Measurements from ENCODE around the gene BRSK2. TPM values are rescaled to one million over a fixed set of nuclear protein-coding genes. Genes with fewer than 3 reads are reported as not detected.
"Not testable (repeated sequence)": the region's sequence is repeated elsewhere in the genome, so short reads cannot be mapped to it uniquely, and the experiment has no call there.

The BRSK2 gene
- total RNA-seq, 3 donors from 2014 or later: 0.58 to 4.3 (median 0.60) TPM

DNA sequence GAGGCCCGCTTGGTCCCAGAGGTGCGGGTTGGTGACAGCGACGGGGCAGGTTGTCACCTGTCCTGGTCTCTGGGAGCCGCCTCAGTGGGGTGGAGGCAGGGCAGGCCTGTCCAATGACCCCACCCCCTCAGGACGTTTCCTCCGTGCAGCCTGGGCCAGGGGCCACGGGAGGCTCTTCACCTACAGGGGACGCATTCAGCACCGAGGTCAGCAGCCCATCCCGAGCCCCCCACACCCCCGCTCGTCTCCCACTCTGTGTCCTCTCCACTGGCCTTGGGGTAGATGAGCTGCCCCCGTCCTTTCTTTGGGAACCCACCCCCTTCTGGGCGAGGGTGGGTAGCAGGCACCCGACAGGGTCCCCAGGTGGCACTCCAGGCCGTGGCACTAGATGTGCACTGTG lies 35.7 kb downstream of the BRSK2 start:
- peaks cover 2% of the 10 kb centered on the region for H3K4me1 ChIP-seq (ENCODE audit: low read depth)
- intact Hi-C loops (cut with DNase I, micrococcal nuclease): no loop called here
- TF ChIP-seq, protein P1, sequence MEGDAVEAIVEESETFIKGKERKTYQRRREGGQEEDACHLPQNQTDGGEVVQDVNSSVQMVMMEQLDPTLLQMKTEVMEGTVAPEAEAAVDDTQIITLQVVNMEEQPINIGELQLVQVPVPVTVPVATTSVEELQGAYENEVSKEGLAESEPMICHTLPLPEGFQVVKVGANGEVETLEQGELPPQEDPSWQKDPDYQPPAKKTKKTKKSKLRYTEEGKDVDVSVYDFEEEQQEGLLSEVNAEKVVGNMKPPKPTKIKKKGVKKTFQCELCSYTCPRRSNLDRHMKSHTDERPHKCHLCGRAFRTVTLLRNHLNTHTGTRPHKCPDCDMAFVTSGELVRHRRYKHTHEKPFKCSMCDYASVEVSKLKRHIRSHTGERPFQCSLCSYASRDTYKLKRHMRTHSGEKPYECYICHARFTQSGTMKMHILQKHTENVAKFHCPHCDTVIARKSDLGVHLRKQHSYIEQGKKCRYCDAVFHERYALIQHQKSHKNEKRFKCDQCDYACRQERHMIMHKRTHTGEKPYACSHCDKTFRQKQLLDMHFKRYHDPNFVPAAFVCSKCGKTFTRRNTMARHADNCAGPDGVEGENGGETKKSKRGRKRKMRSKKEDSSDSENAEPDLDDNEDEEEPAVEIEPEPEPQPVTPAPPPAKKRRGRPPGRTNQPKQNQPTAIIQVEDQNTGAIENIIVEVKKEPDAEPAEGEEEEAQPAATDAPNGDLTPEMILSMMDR (IDR thresholded peaks at IDR 0.05): no peak
- no peaks in the 10 kb centered on the region for H3K36me3 ChIP-seq (ENCODE audit: low read depth)
- no peaks in the 10 kb centered on the region for H3K9me3 ChIP-seq
- no peak for ATAC-seq
- H3K4me3 ChIP-seq: no peak overlapping the region
- DNase-seq: no peak

DNA sequence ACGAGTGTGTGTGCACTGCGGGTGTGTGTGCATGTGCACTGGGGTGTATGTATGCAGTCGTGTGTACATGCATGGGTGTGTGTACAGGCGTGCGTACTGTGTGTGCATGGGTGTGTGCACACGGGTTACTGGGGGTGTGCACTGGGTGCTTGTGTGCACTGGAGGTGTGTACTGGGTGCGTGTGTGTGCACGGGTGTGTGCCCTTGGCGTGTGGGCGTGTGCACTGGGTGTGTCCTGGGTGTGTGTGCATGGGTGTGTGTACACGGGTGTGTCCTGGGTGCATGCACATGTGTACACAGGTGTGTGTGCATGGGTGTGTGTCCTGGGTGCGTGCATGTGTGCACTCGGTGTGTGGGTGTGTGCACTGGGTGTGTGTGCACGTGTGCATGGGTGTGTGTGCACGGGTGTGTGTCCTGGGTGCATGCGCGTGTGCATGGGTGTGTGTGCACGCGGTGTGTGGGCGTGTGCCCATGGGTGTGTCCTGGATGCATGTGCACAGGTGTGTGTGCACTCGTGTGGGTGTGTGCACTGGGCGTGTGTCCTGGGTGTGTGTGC lies 39.1 kb downstream of the BRSK2 start:
- TF ChIP-seq, protein P1 (IDR thresholded peaks at IDR 0.05): no peak
- peak; percentile 11 for ATAC-seq
- no peak for DNase-seq
- H3K4me3 ChIP-seq: no peak overlapping the region
- no peaks in the 10 kb centered on the region for H3K9me3 ChIP-seq
- peaks cover under 1% of the 10 kb centered on the region for H3K4me1 ChIP-seq (ENCODE audit: low read depth)
- intact Hi-C loops (cut with DNase I, micrococcal nuclease): no loop called here
- H3K36me3 ChIP-seq (ENCODE audit: low read depth): no peaks in the 10 kb centered on the region

DNA sequence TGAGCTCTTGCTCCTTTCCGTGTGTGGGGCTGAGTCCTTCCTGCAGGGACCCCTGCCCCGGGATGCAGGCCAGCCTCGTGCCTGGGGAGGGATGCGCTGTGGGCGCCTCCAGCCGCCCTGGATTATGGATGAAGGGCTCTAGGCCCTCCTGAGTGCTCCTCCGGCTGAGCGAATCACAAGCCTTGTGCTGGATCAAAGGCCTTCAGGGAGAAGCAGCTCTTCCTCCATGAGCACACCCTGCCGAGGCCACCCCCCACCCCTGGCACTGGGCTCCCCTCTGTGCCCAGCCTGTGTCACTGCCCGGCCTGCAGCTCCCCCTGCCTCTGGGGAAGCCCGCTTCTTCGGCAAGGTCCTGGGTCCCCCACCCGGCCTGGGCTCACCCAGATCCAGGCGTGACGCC lies 43.8 kb downstream of the BRSK2 start:
- no peak overlapping the region for H3K4me3 ChIP-seq
- ATAC-seq: no peak
- no peak for DNase-seq
- TF ChIP-seq, protein P1 (IDR thresholded peaks at IDR 0.05): no peak
- no peaks in the 10 kb centered on the region for H3K9me3 ChIP-seq
- no peaks in the 10 kb centered on the region for H3K36me3 ChIP-seq (ENCODE audit: low read depth)
- intact Hi-C loops (cut with DNase I, micrococcal nuclease): no loop called here
- H3K4me1 ChIP-seq (ENCODE audit: low read depth): no peaks in the 10 kb centered on the region

DNA sequence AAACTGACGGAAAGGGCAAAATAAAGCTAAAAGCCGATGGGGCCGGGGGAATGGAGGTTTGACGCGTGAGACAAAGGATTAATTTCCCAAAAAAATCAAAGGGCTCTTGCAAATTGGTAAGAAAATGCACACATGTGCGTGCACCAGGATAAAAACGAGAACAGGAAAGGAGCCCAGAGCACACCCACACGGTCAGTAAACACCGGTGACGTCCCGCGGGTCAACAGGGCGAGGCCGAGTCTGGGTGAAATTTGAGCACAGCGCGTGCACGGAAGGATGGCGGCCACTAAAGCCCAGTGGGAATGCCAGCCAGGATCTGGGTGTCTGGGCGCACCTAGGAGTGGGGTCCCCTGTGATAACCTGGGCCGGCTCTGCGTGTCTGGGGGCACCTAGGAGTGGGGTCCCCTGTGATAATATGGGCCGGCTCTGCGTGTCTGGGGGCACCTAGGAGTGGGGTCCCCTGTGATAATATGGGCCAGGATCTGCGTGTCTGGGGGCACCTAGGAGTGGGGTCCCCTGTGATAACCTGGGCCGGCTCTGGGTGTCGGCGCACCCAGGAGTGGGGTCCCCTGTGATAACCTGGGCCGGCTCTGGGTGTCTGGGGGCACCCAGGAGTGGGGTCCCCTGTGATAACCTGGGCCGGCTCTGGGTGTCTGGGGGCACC lies 44.4 kb downstream of the BRSK2 start:
- H3K36me3 ChIP-seq (ENCODE audit: low read depth): no peaks in the 10 kb centered on the region
- TF ChIP-seq, protein P1 (IDR thresholded peaks at IDR 0.05): no peak
- peak; percentile 32 for ATAC-seq
- no peak overlapping the region for H3K4me3 ChIP-seq
- H3K4me1 ChIP-seq (ENCODE audit: low read depth): no peaks in the 10 kb centered on the region
- no peaks in the 10 kb centered on the region for H3K9me3 ChIP-seq
- DNase-seq: no peak
- intact Hi-C loops (cut with DNase I, micrococcal nuclease): no loop called here

DNA sequence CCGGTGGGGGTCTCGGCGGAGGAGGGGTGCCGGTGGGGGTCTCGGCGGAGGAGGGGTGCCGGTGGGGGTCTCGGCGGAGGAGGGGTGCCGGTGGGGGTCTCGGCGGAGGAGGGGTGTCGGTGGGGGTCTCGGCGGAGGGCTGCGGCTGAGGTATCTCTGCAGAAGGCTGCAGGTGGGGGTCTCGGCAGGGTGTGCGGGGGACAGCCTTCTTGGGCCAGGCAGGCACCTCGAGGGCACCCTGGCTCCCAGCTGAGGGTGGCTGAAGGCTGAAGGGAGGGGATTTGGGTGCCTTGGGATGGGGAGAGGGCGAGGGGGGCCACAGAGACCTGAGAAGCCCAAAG lies 45.7 kb downstream of the BRSK2 start:
- DNase-seq; ATAC-seq; H3K4me3 ChIP-seq; H3K9me3 ChIP-seq; H3K4me1 ChIP-seq (ENCODE audit: low read depth); intact Hi-C loops (cut with DNase I, micrococcal nuclease); H3K36me3 ChIP-seq (ENCODE audit: low read depth): not testable (repeated sequence)

DNA sequence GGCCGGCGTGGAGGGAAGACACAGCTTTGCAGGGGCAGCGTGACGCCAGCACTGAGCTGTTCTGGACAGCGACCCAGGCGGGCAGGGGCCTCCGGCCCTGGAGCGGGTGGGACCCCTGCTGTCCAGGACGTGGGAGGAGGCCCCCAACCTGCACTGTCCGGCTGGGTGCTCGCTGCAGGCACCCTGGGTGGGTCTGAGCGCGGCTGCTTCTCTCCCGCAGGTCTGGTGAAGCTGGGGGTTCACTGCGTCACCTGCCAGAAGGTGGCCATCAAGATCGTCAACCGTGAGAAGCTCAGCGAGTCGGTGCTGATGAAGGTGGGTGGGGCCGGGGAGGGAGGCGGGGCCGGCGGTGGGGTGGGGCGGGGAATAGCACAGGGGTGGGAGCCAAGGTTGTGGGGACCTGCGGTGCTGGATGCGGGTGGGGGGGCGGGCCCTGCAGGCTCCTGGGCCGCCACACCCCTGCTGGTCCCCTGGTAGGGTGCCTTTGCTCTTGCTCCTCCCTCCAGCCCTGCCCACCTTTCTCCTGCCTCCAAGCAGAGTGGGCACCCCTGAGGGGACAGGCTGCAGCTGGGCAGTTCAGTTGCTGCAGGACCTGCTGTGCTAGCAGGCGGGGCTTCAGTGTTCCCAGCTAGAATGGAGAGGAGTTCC lies 46.2 kb downstream of the BRSK2 start:
- TF ChIP-seq, protein P1 (IDR thresholded peaks at IDR 0.05): no peak
- H3K4me3 ChIP-seq: no peak overlapping the region
- no peak for DNase-seq
- H3K9me3 ChIP-seq: no peaks in the 10 kb centered on the region
- intact Hi-C loops (cut with DNase I, micrococcal nuclease): no loop called here
- ATAC-seq: peak; percentile 39
- no peaks in the 10 kb centered on the region for H3K4me1 ChIP-seq (ENCODE audit: low read depth)
- no peaks in the 10 kb centered on the region for H3K36me3 ChIP-seq (ENCODE audit: low read depth)
